GM12891 (cell line): ENCODE measurements around the gene TEX13B.

Experiments used
- POLR2AphosphoS5 ChIP-seq: IDR thresholded peaks from 2 replicates; pipeline ENCODE4 v1.6.1; 2011; ENCODE audit warnings: low read depth, low read length, control low read depth
- TAF1 ChIP-seq: IDR thresholded peaks from 2 replicates; pipeline ENCODE4 v1.6.1; 2011; ENCODE audit warnings: low read depth, low read length, control low read depth

DNA sequence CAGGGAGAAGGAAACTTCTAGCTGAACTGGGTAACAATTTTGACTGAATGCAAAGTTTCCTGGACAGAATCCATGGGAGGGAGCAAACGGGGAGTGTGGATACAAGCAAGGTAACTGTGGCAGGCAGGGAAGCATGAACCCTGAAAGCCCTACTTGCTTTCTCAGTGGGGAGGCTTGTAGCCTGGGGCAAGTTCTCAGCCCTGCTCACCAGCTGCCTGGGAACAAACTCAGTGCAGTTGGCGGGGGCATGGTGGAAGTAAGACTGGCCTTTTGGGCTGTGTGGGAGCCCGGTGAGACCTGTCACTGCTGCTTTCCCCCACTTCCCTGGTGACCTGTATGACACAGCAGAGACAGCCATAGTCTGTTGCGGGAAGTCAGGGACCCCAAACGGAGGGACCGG lies 14.0 kb upstream of the TEX13B start:
- TF ChIP-seq TAF1 (no peak), POLR2AphosphoS5 (no peak)
